ENCODE results near the gene BARX1. TPM values are rescaled to one million over a fixed set of nuclear protein-coding genes. Genes with fewer than 3 reads are reported as not detected.
"Not testable (repeated sequence)": the region's sequence is repeated elsewhere in the genome, so short reads cannot be mapped to it uniquely, and the experiment has no call there.

Gene BARX1
- total RNA-seq, 2 experiments from 2014 or later, result 0.43 to 0.44 TPM

DNA sequence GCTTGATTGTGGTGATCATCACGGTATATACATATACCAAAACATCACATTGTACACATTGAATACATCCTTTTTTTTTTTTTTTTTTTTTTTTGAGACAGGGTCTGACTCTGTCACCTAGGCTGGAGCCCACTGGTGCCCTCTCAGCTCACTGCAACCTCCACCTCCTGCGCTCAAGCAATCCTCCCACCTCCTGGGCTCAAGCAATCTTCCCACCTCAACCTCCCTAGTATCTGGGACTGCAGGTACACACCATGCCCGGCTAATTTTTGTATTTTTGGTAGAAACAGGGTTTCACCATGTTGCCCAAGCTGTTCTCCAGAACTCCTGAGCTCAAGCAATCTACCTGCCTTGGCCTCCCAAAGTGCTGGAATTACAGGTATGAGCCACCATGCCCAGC is 8.3 kb upstream of the BARX1 start:
- POLR2A ChIA-PET, H3K27ac Mint-ChIP-seq, H3K9me3 Mint-ChIP-seq, DNase-seq, H3K4me3 Mint-ChIP-seq, H3K36me3 Mint-ChIP-seq: not testable (repeated sequence)
- H3K27me3 Mint-ChIP-seq, result peaks cover 38% of the 10 kb centered on the region
- intact Hi-C loops (cut with micrococcal nuclease), result loop anchor here (1.0 kb wide), 2 partner anchors 137 to 281 kb away; no protein-coding TSS in a partner anchor
- CTCF ChIA-PET, result interaction anchor here (0.7 to 4.5 kb wide), 10 partner anchors 10 to 802 kb away, joined by 3 to 40 read pairs (median 4); no protein-coding TSS in a partner anchor
- H3K4me1 Mint-ChIP-seq (ENCODE audit: low read depth), result peaks cover 32% of the 10 kb centered on the region

DNA sequence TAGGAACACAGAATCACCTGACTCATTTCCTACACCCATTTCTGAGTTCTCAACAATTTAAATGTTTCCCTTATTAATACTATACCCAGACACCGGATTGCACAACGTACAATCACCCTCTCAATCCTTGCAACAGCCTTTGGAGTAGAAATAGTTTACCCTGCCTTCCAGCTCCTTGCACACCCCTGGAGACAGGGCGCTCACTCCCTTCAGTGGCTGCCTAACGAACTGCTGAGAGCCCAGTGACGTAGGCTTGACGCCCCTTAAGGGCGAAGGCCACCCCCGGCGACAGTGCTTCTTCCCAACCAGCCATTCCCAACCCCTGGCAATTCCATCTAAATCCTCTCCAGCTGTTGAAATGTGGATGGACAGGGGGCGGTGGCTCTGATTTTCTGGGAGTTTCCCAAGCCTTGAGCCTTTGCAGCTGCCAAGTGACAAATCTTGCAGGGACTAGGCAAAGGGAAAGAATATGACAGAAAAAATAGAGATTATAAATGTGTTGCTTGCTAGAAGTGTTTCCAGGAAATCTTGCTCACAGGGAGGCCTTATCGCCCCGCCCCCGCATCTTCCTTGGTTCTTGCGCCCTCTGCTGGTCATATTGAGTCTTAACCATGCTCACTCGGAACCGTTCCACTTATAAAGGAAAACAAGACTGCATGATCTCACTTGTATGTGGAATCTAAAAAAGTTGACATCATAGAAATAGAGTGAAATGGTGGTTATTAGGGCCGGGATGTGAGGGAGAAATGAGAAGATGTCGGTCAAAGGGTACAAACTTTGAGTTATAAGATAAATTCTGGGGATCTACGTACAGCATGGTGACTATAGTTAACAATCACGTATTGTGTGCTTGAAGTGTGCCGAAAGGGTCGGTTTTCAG is 7.6 kb upstream of the BARX1 start:
- Mint-ChIP-seq H3K27ac (no peak overlapping the region), H3K36me3 (no peaks in the 10 kb centered on the region), H3K9me3 (no peaks in the 10 kb centered on the region), H3K4me3 (no peak overlapping the region), H3K4me1 (ENCODE audit: low read depth) (peaks cover 34% of the 10 kb centered on the region), H3K27me3 (peaks cover 41% of the 10 kb centered on the region)
- intact Hi-C loops (cut with micrococcal nuclease), result loop anchor here (1.0 kb wide), 2 partner anchors 136 to 280 kb away; no protein-coding TSS in a partner anchor
- peak; percentile 88 for DNase-seq
- ChIA-PET POLR2A (no interaction called here), CTCF (interaction anchor here (0.7 to 4.5 kb wide), 15 partner anchors 10 to 802 kb away, joined by 3 to 40 read pairs (median 4); no protein-coding TSS in a partner anchor)

DNA sequence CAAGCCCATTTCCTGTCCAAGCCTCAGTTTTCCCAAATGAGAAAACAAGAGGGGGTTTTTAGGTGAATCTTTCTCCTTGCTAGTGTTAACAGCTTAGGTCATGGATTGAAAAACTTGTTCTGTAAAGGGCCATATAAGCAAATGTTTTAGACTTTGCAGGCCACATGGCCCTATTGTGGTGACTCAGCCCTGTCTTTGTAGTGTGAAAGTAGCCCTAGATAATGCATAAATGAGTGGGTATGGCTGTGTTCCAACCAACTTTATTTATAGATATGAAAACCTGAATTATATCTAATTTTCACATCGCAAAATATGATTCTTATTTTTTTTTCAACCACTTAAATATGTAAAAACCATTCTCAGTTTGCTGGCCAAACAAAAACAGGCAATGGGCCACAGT is 6.9 kb upstream of the BARX1 start:
- Mint-ChIP-seq H3K27ac (no peak overlapping the region), H3K36me3 (no peaks in the 10 kb centered on the region), H3K9me3 (no peaks in the 10 kb centered on the region), H3K4me3 (no peak overlapping the region), H3K4me1 (ENCODE audit: low read depth) (peaks cover 34% of the 10 kb centered on the region), H3K27me3 (peaks cover 47% of the 10 kb centered on the region)
- DNase-seq, result no peak
- ChIA-PET POLR2A (no interaction called here), CTCF (interaction anchor here (0.7 to 4.5 kb wide), 11 partner anchors 10 to 281 kb away, joined by 3 to 40 read pairs (median 4); no protein-coding TSS in a partner anchor)
- intact Hi-C loops (cut with micrococcal nuclease), result no loop called here

DNA sequence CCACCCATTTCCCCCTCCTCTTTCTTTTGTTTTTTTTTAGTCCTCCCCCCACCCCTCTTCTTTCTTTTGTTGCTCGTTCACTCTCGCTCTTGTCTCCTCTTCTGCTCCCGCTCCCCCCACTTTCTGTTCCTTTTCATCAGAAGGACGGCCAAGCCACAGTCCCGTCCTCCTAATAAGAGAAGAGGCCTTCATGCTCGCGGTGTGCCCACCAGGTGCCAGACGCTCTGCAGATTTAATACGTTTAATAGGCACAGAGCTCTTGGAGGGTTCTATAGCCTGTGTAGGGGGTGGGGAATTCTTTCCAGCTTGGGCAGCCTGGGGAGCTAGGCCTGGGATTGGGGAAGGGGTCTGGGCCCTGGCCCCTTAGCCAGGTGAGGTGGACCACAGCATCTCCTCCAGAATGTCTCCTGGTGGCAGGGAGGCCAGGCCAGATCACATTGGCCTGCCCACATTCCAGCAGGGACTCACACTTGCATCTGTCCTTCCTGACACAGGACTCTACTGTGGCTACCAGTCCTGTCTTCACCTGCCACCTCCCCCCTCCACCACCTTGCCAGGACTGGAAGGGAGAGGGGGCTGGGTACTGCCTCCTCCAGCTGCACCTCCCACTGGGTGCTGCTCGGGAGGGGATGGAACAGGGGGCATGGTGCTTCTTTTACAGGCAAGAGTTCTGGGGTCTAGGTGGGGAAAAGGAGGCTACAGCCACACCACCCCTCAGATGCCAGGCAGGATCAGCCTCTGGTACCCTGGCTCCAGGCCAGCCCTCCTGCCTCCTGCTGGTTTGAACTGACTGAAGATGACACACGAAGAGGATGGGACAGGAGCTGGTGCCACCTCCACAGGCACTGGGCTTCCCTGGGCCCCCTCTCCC is 6.1 kb upstream of the BARX1 start:
- Mint-ChIP-seq H3K9me3 (no peaks in the 10 kb centered on the region), H3K4me1 (ENCODE audit: low read depth) (peaks cover 34% of the 10 kb centered on the region), H3K36me3 (no peaks in the 10 kb centered on the region), H3K27ac (no peak overlapping the region), H3K4me3 (no peak overlapping the region), H3K27me3 (peaks cover 50% of the 10 kb centered on the region)
- POLR2A ChIA-PET, result no interaction called here
- DNase-seq, result no peak
- intact Hi-C loops (cut with micrococcal nuclease), result no loop called here
- CTCF ChIA-PET, result interaction anchor here (1.0 to 4.5 kb wide), 5 partner anchors 9 to 280 kb away, joined by 4 to 40 read pairs (median 9); no protein-coding TSS in a partner anchor

DNA sequence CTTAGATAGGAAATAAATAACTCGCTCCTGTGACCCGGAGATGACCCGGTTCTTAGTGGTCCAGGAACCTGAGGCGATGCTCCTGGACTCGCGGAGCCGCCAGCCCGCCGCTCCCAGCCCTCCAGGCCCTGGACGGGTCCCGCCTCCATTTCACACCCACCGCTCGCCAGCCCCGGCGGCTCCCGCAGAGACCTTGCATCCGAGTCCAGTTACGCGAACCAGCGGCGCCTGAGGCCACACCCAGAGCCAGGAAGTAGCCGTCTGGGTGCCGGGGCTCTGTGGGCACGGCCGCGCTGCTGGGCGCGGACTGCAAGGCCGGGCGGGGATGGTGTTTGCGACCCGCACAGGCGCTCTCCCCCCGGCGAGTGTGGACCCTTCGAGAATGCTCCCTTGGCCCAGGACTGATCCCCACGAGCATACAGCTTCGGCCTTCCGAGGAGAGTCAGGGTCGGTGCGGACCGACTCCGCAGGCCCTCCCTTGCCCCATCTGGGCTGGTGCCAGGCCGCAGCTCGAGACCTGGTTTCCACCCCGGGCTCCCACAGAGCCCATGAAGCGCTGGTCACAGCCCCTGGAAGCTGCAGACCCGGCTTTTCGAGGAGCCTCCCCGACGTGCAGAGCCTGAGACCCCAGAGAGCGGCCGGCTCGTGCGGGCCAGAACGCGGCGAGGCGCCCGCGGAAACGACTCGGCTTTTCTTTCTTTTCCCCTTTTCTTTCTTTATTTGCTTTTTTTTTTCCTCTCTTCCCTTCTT is 5.2 kb upstream of the BARX1 start:
- ChIA-PET CTCF (interaction anchor here (2.4 to 4.5 kb wide), 3 partner anchors 8 to 279 kb away, joined by 8 to 40 read pairs (median 9); no protein-coding TSS in a partner anchor), POLR2A (no interaction called here)
- DNase-seq, result no peak
- no peak overlapping the region for H3K4me3 Mint-ChIP-seq
- no peaks in the 10 kb centered on the region for H3K36me3 Mint-ChIP-seq
- H3K9me3 Mint-ChIP-seq, result no peaks in the 10 kb centered on the region
- intact Hi-C loops (cut with micrococcal nuclease), result no loop called here
- H3K27ac Mint-ChIP-seq, result no peak overlapping the region
- peaks cover 37% of the 10 kb centered on the region for H3K4me1 Mint-ChIP-seq (ENCODE audit: low read depth)
- peaks cover 58% of the 10 kb centered on the region for H3K27me3 Mint-ChIP-seq

DNA sequence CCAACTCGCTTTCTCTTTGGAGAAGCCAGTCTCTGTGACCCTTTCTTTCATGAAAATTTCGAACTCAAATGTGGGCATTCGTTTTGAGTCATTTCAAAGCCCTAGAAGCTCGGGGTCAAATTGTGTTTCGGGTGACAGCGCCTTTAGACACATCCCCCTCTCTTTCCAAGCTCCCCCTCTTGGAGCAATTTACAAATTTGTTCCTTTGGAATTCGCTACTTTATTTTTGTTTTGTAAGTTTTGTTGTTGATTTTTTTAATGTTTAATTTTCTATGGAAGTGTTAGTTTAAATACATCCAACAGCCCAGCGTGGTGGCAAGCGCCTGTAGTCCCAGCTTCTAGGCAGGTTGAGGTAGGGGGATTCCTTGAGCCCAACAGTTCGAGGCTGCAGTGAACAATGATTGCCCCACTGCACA is 4.6 kb upstream of the BARX1 start:
- H3K27ac Mint-ChIP-seq, result no peak overlapping the region
- H3K4me3 Mint-ChIP-seq, result no peak overlapping the region
- H3K4me1 Mint-ChIP-seq (ENCODE audit: low read depth), result peaks cover 38% of the 10 kb centered on the region
- CTCF ChIA-PET, result interaction anchor here (0.9 to 2.8 kb wide), 3 partner anchors 54 to 279 kb away, joined by 3 to 8 read pairs (median 3); no protein-coding TSS in a partner anchor
- intact Hi-C loops (cut with micrococcal nuclease), result no loop called here
- no peaks in the 10 kb centered on the region for H3K9me3 Mint-ChIP-seq
- H3K36me3 Mint-ChIP-seq, result no peaks in the 10 kb centered on the region
- DNase-seq, result no peak
- POLR2A ChIA-PET, result no interaction called here
- peaks cover 55% of the 10 kb centered on the region for H3K27me3 Mint-ChIP-seq

DNA sequence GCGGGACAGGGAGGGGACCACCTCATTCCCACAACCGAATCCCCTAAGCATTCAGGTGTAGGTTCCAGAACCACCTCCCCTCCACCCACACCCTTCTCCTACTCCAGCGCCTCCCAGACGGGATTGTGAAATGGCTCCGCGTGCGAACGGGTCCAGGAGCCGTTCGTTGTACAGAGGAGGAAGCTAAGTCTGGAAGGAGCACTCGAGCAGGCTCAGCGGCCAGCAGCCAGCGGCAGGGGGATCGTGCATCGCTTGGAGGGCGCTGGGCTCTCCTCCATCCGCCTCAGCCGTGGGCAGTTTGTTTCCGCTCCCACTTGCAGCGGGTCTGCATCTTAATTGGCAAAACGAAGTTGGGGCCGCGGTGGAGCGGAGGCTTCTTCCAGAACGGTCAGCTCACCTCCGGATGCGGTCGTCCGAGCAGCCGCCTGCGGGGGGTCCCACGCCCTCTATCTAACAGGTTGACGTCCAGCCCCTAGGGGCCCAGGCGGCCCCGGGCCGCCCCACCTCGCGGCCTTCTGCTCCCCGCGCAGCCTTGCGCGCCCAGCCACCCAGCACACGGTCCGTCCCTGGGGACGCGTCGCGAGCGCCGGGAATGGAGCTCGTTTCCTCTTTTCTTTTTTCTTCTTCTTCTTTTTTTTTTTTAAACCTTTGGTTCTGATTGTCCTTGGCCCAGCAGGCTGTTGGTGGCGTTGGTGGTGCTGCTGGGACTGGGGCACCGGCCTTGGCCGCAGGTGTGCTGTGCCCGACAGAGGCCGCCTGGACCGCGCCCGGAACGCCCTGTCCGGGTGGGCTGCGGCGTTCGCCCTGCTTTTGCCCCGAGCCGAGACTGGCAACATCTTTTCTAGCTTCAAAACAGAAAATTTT is 3.9 kb upstream of the BARX1 start:
- Mint-ChIP-seq H3K4me1 (ENCODE audit: low read depth) (peaks cover 38% of the 10 kb centered on the region), H3K36me3 (no peaks in the 10 kb centered on the region), H3K27me3 (peaks cover 53% of the 10 kb centered on the region), H3K27ac (no peak overlapping the region), H3K9me3 (no peaks in the 10 kb centered on the region), H3K4me3 (peak overlapping the region; percentile 55)
- ChIA-PET POLR2A (no interaction called here), CTCF (interaction anchor here (0.9 to 2.8 kb wide), 4 partner anchors 55 to 278 kb away, joined by 3 to 8 read pairs (median 5); no protein-coding TSS in a partner anchor)
- DNase-seq, result no peak
- intact Hi-C loops (cut with micrococcal nuclease), result no loop called here

DNA sequence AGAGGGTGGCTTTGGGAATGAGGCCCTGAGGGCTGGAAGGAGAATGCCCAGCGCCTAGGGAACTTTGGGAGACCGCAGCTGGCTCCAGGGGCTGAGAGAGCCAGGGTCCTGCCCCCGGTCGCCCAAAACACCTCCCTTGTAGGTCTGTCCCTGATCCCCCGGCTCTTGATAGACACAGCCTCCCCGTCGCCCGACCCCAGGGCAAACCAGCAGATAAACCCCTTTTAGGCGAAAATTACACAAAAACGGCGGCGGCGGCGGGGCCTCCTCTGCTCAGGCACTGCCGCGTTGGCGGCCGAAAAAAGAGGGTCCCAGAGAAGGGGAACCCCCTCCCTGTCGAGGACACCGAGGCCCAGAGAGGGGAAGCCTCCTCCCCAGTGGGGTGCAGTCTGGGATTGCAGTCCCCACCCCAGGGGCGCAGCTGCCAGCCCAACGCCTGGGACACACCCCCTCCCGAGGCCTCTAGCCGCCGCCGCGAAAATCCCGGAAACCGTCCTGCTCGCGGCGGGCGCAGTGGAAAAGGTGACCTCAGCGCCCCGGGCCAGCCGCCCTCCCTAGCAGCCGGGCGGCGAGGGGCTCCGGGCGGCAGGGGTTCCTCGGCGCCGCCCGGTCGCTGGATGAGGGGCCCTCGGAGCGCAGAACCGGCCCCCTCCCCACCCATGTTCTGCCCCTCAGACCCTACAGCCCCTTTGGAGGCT is 3.1 kb upstream of the BARX1 start:
- POLR2A ChIA-PET, result no interaction called here
- no peak for DNase-seq
- Mint-ChIP-seq H3K27ac (no peak overlapping the region), H3K4me1 (ENCODE audit: low read depth) (peaks cover 46% of the 10 kb centered on the region), H3K4me3 (peak overlapping the region; percentile 55), H3K36me3 (no peaks in the 10 kb centered on the region), H3K27me3 (peaks cover 61% of the 10 kb centered on the region), H3K9me3 (no peaks in the 10 kb centered on the region)
- CTCF ChIA-PET, result interaction anchor here (2.1 to 2.8 kb wide), 2 partner anchors 131 to 132 kb away, joined by 7 to 8 read pairs; no protein-coding TSS in a partner anchor
- intact Hi-C loops (cut with micrococcal nuclease), result no loop called here

DNA sequence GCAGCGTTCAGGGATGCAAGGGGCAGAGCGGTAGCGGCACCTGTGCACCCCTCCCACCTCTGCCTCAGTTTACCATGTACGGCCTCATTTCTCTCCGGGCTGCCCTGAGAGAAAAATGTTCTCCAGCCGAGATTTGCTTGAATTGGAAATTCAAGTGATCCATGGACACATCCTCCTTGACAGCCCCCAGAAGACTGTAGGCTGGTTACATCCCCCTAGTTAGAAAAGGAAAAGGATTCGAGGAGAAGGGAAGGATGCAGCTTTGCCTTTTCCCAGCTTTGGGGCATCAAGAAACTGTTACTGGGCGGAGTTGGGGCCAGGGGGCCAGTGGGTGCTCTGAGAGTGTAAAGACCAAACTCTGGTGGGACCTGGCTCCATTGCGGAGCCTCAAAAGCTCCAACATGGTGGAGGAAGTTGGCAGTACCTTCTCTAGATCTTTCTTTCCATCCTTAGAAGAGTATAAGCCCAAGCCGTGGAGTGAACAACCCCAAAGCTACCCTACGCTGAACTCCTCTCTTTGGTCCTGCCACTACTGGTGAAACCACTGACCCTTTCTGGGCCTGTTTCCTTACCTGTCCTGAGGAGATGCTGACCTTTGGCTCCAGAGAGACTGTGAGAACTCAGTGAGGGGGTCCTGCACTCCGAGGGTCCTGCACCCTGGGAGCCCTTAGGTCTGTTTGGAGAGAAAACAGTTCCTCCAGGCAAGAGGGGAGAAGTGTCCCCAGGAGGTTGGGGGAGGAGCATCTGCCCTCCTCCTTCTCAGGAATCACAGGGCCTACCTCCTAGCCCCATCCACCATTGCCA is 1.0 kb upstream of the BARX1 start:
- H3K36me3 Mint-ChIP-seq, result no peaks in the 10 kb centered on the region
- DNase-seq, result no peak
- ChIA-PET CTCF (interaction anchor here (0.7 kb wide), 1 partner anchor 9 kb away, joined by 3 read pairs; no protein-coding TSS in a partner anchor), POLR2A (no interaction called here)
- no peaks in the 10 kb centered on the region for H3K9me3 Mint-ChIP-seq
- H3K4me1 Mint-ChIP-seq (ENCODE audit: low read depth), result peaks cover 48% of the 10 kb centered on the region
- intact Hi-C loops (cut with micrococcal nuclease), result no loop called here
- peaks cover 65% of the 10 kb centered on the region for H3K27me3 Mint-ChIP-seq
- no peak overlapping the region for H3K4me3 Mint-ChIP-seq
- H3K27ac Mint-ChIP-seq, result no peak overlapping the region
